IPS DF 6.9 (cell line): ENCODE measurements around the gene SLC6A17.

Source experiments
- DNase-seq: peaks from one replicate; pipeline ENCODE4 v3.0.0-alpha.2; 2013; ENCODE audit warnings: low read depth, low spot score
- H3K27ac ChIP-seq: one replicate; pipeline ENCODE4 v1.5.1; 2013; ENCODE audit warnings: low read length, control low read depth
- H3K27me3 ChIP-seq: 2 replicates; pipeline ENCODE4 v1.6.1; 2013; ENCODE audit warnings: mild to moderate bottlenecking, low read length; ENCODE audit not compliant: control insufficient read depth, insufficient read depth
- H3K36me3 ChIP-seq: 2 replicates; pipeline ENCODE4 v1.6.1; 2013; ENCODE audit warnings: low read length; ENCODE audit not compliant: control insufficient read depth, insufficient read depth
- H3K4me1 ChIP-seq: 2 replicates; pipeline ENCODE4 v1.6.1; 2013; ENCODE audit warnings: low read length; ENCODE audit not compliant: control insufficient read depth, insufficient read depth
- H3K4me3 ChIP-seq: 2 replicates; pipeline ENCODE4 v1.5.1; 2013; ENCODE audit warnings: mild to moderate bottlenecking, low read length
- H3K9me3 ChIP-seq: 2 replicates; pipeline ENCODE4 v1.6.1; 2013; ENCODE audit warnings: low read length, inconsistent platforms; ENCODE audit not compliant: control insufficient read depth, insufficient read depth
- WGBS: extraction: QIAGEN DNeasy Blood & Tissue Kit; methylation state at CpG from one replicate; pipeline ENCODE4 v1.1.7; 2013; ENCODE audit warnings: mixed read lengths, missing lambda C conversion rate; ENCODE audit not compliant: insufficient read length, insufficient coverage; 5-methylcytosine and 5-hydroxymethylcytosine counted together

Gene SLC6A17

GRCh38 chr1:110188035-110188618 is 37.8 kb downstream of the SLC6A17 start:
- Histone ChIP-seq H3K9me3 (no peaks in the 10 kb centered on the region), H3K27me3 (no peaks in the 10 kb centered on the region), H3K27ac (no peak overlapping the region), H3K4me3 (no peak overlapping the region), H3K4me1 (peaks cover 1% of the 10 kb centered on the region; the same call in 1 of the 2 replicates), H3K36me3 (no peaks in the 10 kb centered on the region)
- DNase-seq, result no peak
- WGBS, result no CpG with 5 or more reads among the region's 6 CpGs

GRCh38 chr1:110189181-110189580 is 38.9 kb downstream of the SLC6A17 start:
- Histone ChIP-seq H3K4me3 (no peak overlapping the region), H3K4me1 (peaks cover 1% of the 10 kb centered on the region; the same call in 1 of the 2 replicates), H3K27me3 (no peaks in the 10 kb centered on the region), H3K36me3 (no peaks in the 10 kb centered on the region), H3K27ac (no peak overlapping the region), H3K9me3 (no peaks in the 10 kb centered on the region)
- no CpG with 5 or more reads among the region's 6 CpGs for WGBS
- DNase-seq, result no peak

GRCh38 chr1:110190282-110190929 is 40.1 kb downstream of the SLC6A17 start:
- no peak for DNase-seq
- Histone ChIP-seq H3K27me3 (no peaks in the 10 kb centered on the region), H3K27ac (no peak overlapping the region), H3K9me3 (no peaks in the 10 kb centered on the region), H3K36me3 (no peaks in the 10 kb centered on the region), H3K4me1 (no peaks in the 10 kb centered on the region), H3K4me3 (no peak overlapping the region)
- no CpG with 5 or more reads among the region's 8 CpGs for whole genome bisulfite sequencing

- no peaks in the 10 kb centered on the region for H3K36me3 ChIP-seq
- H3K9me3 ChIP-seq, result no peaks in the 10 kb centered on the region
- WGBS, result no CpG with 5 or more reads among the region's 8 CpGs
- no peak overlapping the region for H3K27ac ChIP-seq
- no peak overlapping the region for H3K4me3 ChIP-seq
- DNase-seq, result no peak
- no peaks in the 10 kb centered on the region for H3K27me3 ChIP-seq
- no peaks in the 10 kb centered on the region for H3K4me1 ChIP-seq
Observed at GRCh38 chr1:110192541-110192940, 42.2 kb downstream of the SLC6A17 start.

GRCh38 chr1:110195196-110195595 is 44.9 kb downstream of the SLC6A17 start:
- no CpG with 5 or more reads among the region's 10 CpGs for WGBS
- no peak for DNase-seq
- no peaks in the 10 kb centered on the region for H3K27me3 ChIP-seq
- no peaks in the 10 kb centered on the region for H3K36me3 ChIP-seq
- H3K4me3 ChIP-seq, result no peak overlapping the region
- H3K4me1 ChIP-seq, result no peaks in the 10 kb centered on the region
- H3K9me3 ChIP-seq, result no peaks in the 10 kb centered on the region
- no peak overlapping the region for H3K27ac ChIP-seq

- Histone ChIP-seq H3K4me1 (peaks cover 2% of the 10 kb centered on the region; the same call in 1 of the 2 replicates), H3K36me3 (no peaks in the 10 kb centered on the region), H3K4me3 (no peak overlapping the region), H3K27ac (no peak overlapping the region), H3K9me3 (no peaks in the 10 kb centered on the region), H3K27me3 (no peaks in the 10 kb centered on the region)
- DNase-seq, result no peak
- WGBS, result no CpG with 5 or more reads among the region's 12 CpGs
Observed at GRCh38 chr1:110196917-110197765, 46.8 kb downstream of the SLC6A17 start.

GRCh38 chr1:110197905-110198629 is 47.8 kb downstream of the SLC6A17 start:
- peaks cover 2% of the 10 kb centered on the region; the same call in 1 of the 2 replicates for H3K4me1 ChIP-seq
- H3K27ac ChIP-seq, result no peak overlapping the region
- DNase-seq, result no peak
- H3K36me3 ChIP-seq, result no peaks in the 10 kb centered on the region
- no peak overlapping the region; the same call in 1 of the 2 replicates for H3K4me3 ChIP-seq
- H3K27me3 ChIP-seq, result no peaks in the 10 kb centered on the region
- no CpG with 5 or more reads among the region's 23 CpGs for WGBS
- no peaks in the 10 kb centered on the region for H3K9me3 ChIP-seq

GRCh38 chr1:110198746-110199145 is 48.5 kb downstream of the SLC6A17 start:
- Histone ChIP-seq H3K36me3 (no peaks in the 10 kb centered on the region), H3K4me3 (no peak overlapping the region), H3K27me3 (no peaks in the 10 kb centered on the region), H3K4me1 (peaks cover 2% of the 10 kb centered on the region; the same call in 1 of the 2 replicates), H3K27ac (no peak overlapping the region), H3K9me3 (no peaks in the 10 kb centered on the region)
- DNase-seq, result no peak
- no CpG with 5 or more reads among the region's 2 CpGs for WGBS

GRCh38 chr1:110200190-110200589 is 49.9 kb downstream of the SLC6A17 start:
- no CpG with 5 or more reads among the region's 2 CpGs for WGBS
- no peak overlapping the region for H3K27ac ChIP-seq

GRCh38 chr1:110200666-110201065 is 50.4 kb downstream of the SLC6A17 start:
- no peaks in the 10 kb centered on the region for H3K9me3 ChIP-seq
- no peak overlapping the region for H3K4me3 ChIP-seq
- H3K27ac ChIP-seq, result no peak overlapping the region
- H3K4me1 ChIP-seq, result peaks cover 2% of the 10 kb centered on the region; the same call in 1 of the 2 replicates
- H3K36me3 ChIP-seq, result no peaks in the 10 kb centered on the region
- no peak for DNase-seq
- H3K27me3 ChIP-seq, result no peaks in the 10 kb centered on the region
- no CpG with 5 or more reads among the region's 14 CpGs for WGBS

More at GRCh38 chr1:110200190-110200589, 49.9 kb downstream of the SLC6A17 start:
- H3K4me1 ChIP-seq, result peaks cover 2% of the 10 kb centered on the region; the same call in 1 of the 2 replicates
- no peaks in the 10 kb centered on the region for H3K9me3 ChIP-seq
- DNase-seq, result no peak
- H3K36me3 ChIP-seq, result no peaks in the 10 kb centered on the region
- no peak overlapping the region for H3K4me3 ChIP-seq
- no peaks in the 10 kb centered on the region for H3K27me3 ChIP-seq
